GM10248 (cell line): ENCODE data around the gene VSIG10.

ENCODE experiments used
- CTCF ChIA-PET: fragments of 300-600 bp; sonication (Branson Sonifier 250); formaldehyde crosslinking; extraction: SDS; loops from one replicate; lab custom pipeline; 2021; ENCODE audit warnings: antibody characterized with exemption; lab: Yijun Ruan, JAX
- POLR2A ChIA-PET: fragments of 350-650 bp; sonication (Branson Sonifier 250); formaldehyde crosslinking; extraction: SDS; loops from one replicate; lab custom pipeline; 2020; ENCODE audit warnings: antibody characterized with exemption; lab: Yijun Ruan, JAX
- DNase-seq: peaks from one replicate; pipeline ENCODE4 v3.0.0; 2012; ENCODE audit errors: extremely low spot score
- CTCF ChIP-seq: IDR thresholded peaks from 2 replicates; pipeline ENCODE4 v1.5.1; 2012; ENCODE audit warnings: mild to moderate bottlenecking, low read depth; ENCODE audit errors: extremely low read depth, missing control alignments, control extremely low read depth

Gene VSIG10

GRCh38 chr12:118053071-118053985 is 50.5 kb downstream of the VSIG10 start:
- TF ChIP-seq CTCF, result no peak
- ChIA-PET CTCF (interaction anchor here (1.5 to 5.9 kb wide), 3 partner anchors 9 to 178 kb away, joined by 7 to 73 read pairs (median 42); no protein-coding TSS in a partner anchor), POLR2A (no interaction called here)
- no peak for DNase-seq

GRCh38 chr12:118052324-118053070 is 51.3 kb downstream of the VSIG10 start:
- no peak for TF ChIP-seq CTCF
- DNase-seq, result no peak
- ChIA-PET CTCF (interaction anchor here (1.0 to 5.9 kb wide), 4 partner anchors 12 to 177 kb away, joined by 3 to 73 read pairs (median 6); no protein-coding TSS in a partner anchor), POLR2A (no interaction called here)

- TF ChIP-seq CTCF, result no peak
- ChIA-PET POLR2A (no interaction called here), CTCF (interaction anchor here (0.9 to 1.6 kb wide), 5 partner anchors 9 to 176 kb away, joined by 3 to 4 read pairs (median 3); no protein-coding TSS in a partner anchor)
- DNase-seq, result no peak
These were observed 52.6 kb downstream of the VSIG10 start for GRCh38 chr12:118050972-118051910.

GRCh38 chr12:118046430-118046829 is 57.4 kb downstream of the VSIG10 start:
- no peak for TF ChIP-seq CTCF
- ChIA-PET POLR2A (interaction anchor here (0.7 kb wide), 1 partner anchor 253 kb away, joined by 3 read pairs; no protein-coding TSS in a partner anchor), CTCF (interaction anchor here (0.7 to 5.1 kb wide), 3 partner anchors 9 to 197 kb away, joined by 3 to 42 read pairs (median 3); no protein-coding TSS in a partner anchor)
- no peak for DNase-seq

GRCh38 chr12:118044577-118044976 is 59.2 kb downstream of the VSIG10 start:
- no peak for DNase-seq
- POLR2A ChIA-PET, result no interaction called here
- no peak for TF ChIP-seq CTCF
- CTCF ChIA-PET, result interaction anchor here (1.0 to 5.1 kb wide), 4 partner anchors 9 to 20 kb away, joined by 3 to 42 read pairs (median 3); no protein-coding TSS in a partner anchor
